Skin epidermis (tissue), 12 donors: ENCODE measurements around the gene PSME2.

Experiments
- H3K27ac ChIP-seq, 21 experiments: fragments of 200-600 bp; sonication (generic) in 11 of 21; one replicate each; pipeline ENCODE4 v1.5.0; 2020; ENCODE audit warnings: mild to moderate bottlenecking in 3 of 21, inconsistent platforms in 2 of 21, moderate library complexity in 2 of 21
- H3K4me3 ChIP-seq, 7 experiments: fragments of 200-600 bp; sonication (generic) in 2 of 7; one replicate each; pipeline ENCODE4 v1.5.0; 2020; ENCODE audit warnings: inconsistent platforms in 2 of 7, mild to moderate bottlenecking in 2 of 7, moderate library complexity in 1 of 7

PSME2 gene

GRCh38 chr14:24102357-24103048, 43.9 kb downstream of the PSME2 start:
- H3K27ac ChIP-seq = no peak overlapping the region
- H3K4me3 ChIP-seq = no peak overlapping the region

DNA sequence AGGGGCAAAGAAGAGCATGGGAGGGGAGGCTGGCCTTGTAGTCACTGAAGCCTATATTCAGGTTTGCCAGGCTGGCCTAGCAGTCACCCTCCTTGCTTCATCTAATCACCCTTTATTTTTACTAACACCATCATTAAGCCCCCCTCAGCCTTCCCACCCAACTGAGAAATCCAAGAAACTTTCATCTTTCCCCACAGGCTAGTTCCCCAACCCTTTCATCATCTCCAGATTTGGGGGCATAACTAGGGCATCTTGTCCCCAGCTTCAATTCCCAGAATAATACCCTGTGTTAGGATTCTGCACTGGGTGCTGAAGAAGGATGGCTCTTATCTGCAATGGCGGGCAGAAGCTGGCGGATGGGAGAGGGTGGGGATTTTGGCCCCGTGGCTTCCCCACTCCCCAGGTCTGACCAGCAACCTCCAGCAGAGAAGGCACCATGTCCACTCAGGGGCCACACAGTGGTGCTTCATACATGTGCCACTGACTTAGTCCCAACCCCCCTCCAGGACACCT, 45.4 kb downstream of the PSME2 start:
- no peak overlapping the region for H3K27ac ChIP-seq
- no peak overlapping the region for H3K4me3 ChIP-seq

- no peak overlapping the region for H3K27ac ChIP-seq
- H3K4me3 ChIP-seq = no peak overlapping the region
Measured at GRCh38 chr14:24100197-24100981, 46.0 kb downstream of the PSME2 start.

DNA sequence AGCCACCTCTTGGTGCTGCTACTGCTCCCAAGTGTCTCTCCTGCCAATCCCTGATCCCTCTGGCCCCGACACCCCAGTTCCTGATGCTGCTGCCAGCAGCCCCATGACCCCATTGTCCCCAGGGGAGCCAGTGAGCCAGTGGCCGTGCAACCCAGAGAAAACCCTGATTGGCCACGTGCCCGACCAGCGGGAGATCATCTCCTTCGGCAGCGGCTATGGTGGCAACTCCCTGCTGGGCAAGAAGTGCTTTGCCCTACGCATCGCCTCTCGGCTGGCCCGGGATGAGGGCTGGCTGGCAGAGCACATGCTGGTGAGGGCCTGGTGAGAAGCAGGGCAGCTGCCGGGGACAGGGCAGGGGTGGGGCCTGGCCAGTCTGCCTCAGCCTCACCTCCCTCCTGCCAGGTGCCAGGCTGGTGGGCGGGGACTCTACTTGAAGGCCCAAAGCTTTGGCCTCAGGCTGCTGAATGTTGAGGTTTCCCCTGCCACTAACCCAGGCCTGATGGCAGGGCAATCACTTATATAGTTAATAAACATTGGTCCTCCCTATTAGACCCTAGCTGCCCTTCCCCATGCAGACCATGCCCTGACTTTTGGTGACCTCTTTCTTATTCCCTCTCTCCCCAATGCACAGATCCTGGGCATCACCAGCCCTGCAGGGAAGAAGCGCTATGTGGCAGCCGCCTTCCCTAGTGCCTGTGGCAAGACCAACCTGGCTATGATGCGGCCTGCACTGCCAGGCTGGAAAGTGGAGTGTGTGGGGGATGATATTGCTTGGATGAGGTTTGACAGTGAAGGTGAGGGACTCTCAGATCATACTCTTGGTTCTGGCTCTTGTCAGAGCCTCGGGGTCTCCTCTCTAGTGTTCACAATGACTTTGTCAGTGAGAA, 47.2 kb downstream of the PSME2 start:
- Histone ChIP-seq H3K27ac (no peak overlapping the region), H3K4me3 (no peak overlapping the region)

DNA sequence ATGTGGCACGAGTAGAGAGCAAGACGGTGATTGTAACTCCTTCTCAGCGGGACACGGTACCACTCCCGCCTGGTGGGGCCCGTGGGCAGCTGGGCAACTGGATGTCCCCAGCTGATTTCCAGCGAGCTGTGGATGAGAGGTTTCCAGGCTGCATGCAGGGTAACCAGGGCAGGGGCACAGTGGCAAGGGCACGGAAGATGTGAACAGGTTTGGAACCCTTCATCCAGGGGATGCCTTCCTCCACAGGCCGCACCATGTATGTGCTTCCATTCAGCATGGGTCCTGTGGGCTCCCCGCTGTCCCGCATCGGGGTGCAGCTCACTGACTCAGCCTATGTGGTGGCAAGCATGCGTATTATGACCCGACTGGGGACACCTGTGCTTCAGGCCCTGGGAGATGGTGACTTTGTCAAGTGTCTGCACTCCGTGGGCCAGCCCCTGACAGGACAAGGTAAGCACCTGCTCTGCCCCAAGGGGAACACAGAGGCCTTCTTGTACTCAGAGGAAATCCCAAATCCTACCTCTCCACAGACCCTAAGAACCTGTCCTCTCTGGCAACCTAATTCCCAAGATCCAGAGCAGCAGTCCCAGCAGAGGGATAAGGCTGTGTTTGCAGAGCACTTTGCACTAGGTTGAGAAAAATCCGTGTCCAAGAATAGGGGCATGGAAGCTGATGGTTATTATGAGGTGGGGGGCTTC, 48.0 kb downstream of the PSME2 start:
- Histone ChIP-seq H3K4me3 (no peak overlapping the region), H3K27ac (no peak overlapping the region)

DNA sequence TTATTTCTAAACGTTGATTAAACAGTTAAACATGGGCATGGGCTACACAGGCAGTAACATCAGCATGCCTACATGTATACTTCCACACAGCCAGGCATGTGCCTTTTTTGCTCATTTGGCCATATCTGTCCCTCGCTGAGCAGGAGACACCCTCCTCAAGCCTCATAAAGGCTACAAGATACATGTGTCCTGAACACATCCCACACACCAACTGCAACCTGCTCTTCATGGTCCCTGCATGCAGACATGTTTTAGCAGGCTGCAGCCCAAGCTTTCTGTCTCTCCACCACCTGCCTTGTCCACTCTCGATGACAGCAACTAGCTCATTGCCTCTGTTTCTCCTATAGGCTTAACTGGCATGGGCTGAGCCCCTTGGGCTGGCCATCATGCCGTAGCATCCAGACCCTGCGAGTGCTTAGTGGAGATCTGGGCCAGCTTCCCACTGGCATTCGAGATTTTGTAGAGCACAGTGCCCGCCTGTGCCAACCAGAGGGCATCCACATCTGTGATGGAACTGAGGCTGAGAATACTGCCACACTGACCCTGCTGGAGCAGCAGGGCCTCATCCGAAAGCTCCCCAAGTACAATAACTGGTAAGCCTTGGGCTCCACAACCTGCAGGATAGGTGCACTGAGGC, 49.7 kb downstream of the PSME2 start:
- H3K27ac ChIP-seq = no peak overlapping the region
- H3K4me3 ChIP-seq = no peak overlapping the region

GRCh38 chr14:24095271-24096068, 50.9 kb downstream of the PSME2 start:
- peak overlapping the region; percentile 81 to 100 (median 94) for H3K27ac ChIP-seq
- H3K4me3 ChIP-seq = peak overlapping the region; percentile 62 to 94 (median 76)

DNA sequence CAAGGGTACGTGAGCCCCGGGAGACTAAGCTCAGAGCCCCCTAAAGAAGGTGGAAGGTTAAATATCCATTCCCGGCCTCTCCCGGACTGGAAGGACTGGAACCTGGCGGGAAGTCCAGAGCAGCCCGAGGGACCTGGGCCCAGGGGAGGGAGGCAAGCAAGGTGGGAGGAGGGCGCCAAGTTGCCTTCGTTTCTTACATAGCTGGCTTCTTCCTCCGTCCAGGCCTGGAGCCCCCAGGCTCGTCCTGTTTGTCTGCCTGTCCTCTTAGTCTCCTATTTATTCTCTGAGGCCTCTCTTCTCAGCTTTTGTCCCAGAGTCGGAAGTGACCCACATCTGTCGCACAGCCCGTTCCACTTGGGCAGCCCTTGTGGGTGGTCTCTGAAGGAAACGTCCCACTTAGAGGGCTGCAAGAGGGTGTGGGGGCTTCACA, 51.6 kb downstream of the PSME2 start:
- Histone ChIP-seq H3K27ac (peak overlapping the region; percentile 81 to 100 (median 94)), H3K4me3 (peak overlapping the region; percentile 62 to 94 (median 76))

GRCh38 chr14:24093901-24094840, 52.2 kb downstream of the PSME2 start, which contains the start of gene PCK2:
Gene PCK2, plus strand, starts transcription at chr14:24094311. Its CDS starts 95 bp downstream, at chr14:24094406.
- Histone ChIP-seq H3K4me3 (peak within 1 kb of the TSS; percentile 62 to 94 (median 76)), H3K27ac (peak within 1 kb of the TSS; percentile 81 to 100 (median 94))
